DND-41 (cell line): ENCODE data around the gene LTBP1.

Experiments used
- ATAC-seq: fragments of 200-7000 bp; cut with Tn5 transposase; 3 replicates; pipeline ENCODE4 v1.9.1; 2021; ENCODE audit warnings: low read depth; ENCODE audit not compliant: insufficient read depth
- DNase-seq: peaks from one replicate; pipeline ENCODE4 v3.0.0-alpha.2; 2020
- H2AFZ ChIP-seq: 2 replicates; pipeline ENCODE4 v1.6.0; 2012; ENCODE audit warnings: low read depth, low read length
- H3K27ac ChIP-seq: 2 replicates; pipeline ENCODE4 v1.5.1; 2012; ENCODE audit warnings: low read length, inconsistent platforms
- H3K27me3 ChIP-seq: fragments of 200-600 bp; sonication (generic); 2 replicates; pipeline ENCODE4 v1.6.0; 2012; ENCODE audit warnings: low read length, mild to moderate bottlenecking, inconsistent platforms; ENCODE audit not compliant: insufficient read depth, poor library complexity
- H3K36me3 ChIP-seq: 2 replicates; pipeline ENCODE4 v1.5.1; 2012; ENCODE audit warnings: low read length, inconsistent platforms; ENCODE audit not compliant: insufficient read depth
- H3K4me1 ChIP-seq: 2 replicates; pipeline ENCODE4 v1.5.1; 2012; ENCODE audit warnings: mild to moderate bottlenecking, low read length; ENCODE audit not compliant: insufficient read depth
- H3K4me2 ChIP-seq: 2 replicates; pipeline ENCODE4 v1.6.0; 2012; ENCODE audit warnings: mild to moderate bottlenecking, moderate library complexity, low read length, inconsistent platforms; ENCODE audit not compliant: insufficient read depth
- H3K4me3 ChIP-seq, 2 experiments: fragments of 200-600 bp in 1 of 2; shearing (Covaris generic) in 1 of 2; 2 replicates each; pipeline ENCODE4 v1.5.1; 2012 to 2016; ENCODE audit warnings: inconsistent platforms in 2 of 2, low read length in 2 of 2, mild to moderate bottlenecking in 2 of 2, low read depth in 1 of 2, moderate library complexity in 1 of 2
- H3K79me2 ChIP-seq: 2 replicates; pipeline ENCODE4 v1.6.0; 2012; ENCODE audit warnings: low read length, inconsistent platforms; ENCODE audit not compliant: insufficient read depth
- H3K9ac ChIP-seq: 2 replicates; pipeline ENCODE4 v1.6.0; 2012; ENCODE audit warnings: low read depth, mild to moderate bottlenecking, inconsistent platforms, low read length, moderate library complexity
- H3K9me3 ChIP-seq: 2 replicates; pipeline ENCODE4 v1.5.1; 2012; ENCODE audit warnings: low read length, moderate library complexity, mild to moderate bottlenecking, inconsistent platforms; ENCODE audit not compliant: insufficient read depth, severe bottlenecking
- H4K20me1 ChIP-seq: 2 replicates; pipeline ENCODE4 v1.6.0; 2012; ENCODE audit warnings: low read length; ENCODE audit not compliant: insufficient read depth
- EZH2 ChIP-seq: IDR thresholded peaks from 3 replicates; pipeline ENCODE4 v1.6.1; 2012; ENCODE audit warnings: borderline replicate concordance, low read depth, mild to moderate bottlenecking, moderate library complexity, low read length, inconsistent platforms; ENCODE audit not compliant: severe bottlenecking
- TF ChIP-seq, protein P1 (sequence below): IDR thresholded peaks from 2 replicates; pipeline ENCODE4 v1.5.1; 2012; ENCODE audit warnings: borderline replicate concordance, low read length, moderate library complexity, mild to moderate bottlenecking; ENCODE audit not compliant: poor library complexity, severe bottlenecking; ENCODE audit errors: extremely low read depth

Gene LTBP1

DNA sequence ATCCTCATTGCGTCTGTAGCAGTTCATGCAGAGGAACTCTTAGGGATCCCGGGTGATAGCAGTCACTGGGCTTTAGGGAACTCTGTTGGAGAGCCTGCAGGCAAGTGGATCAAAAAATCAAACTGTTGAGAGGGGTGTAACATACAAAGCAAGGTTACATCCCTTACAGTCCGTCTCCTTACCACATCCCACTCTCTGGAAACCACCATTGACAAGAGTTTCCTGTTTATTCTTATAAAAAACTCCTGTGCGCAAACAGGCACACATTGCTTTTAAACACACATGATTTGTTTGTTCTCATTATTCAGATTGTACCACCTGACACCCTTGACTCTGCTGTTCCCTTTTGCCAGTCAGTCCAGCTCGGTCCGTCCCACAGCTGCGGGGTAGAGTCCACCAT is 137.7 kb downstream of the LTBP1 start:
- no peaks in the 10 kb centered on the region for H3K9me3 ChIP-seq
- no peak overlapping the region for H3K27ac ChIP-seq
- H3K36me3 ChIP-seq = no peaks in the 10 kb centered on the region
- H2AFZ ChIP-seq = no peak overlapping the region
- no peak overlapping the region for H3K4me3 ChIP-seq
- DNase-seq (no peak), ATAC-seq (no peak; the same call in 2 of the 3 replicates)
- no peaks in the 10 kb centered on the region for H3K4me1 ChIP-seq
- H3K4me2 ChIP-seq = no peak overlapping the region
- H3K79me2 ChIP-seq = no peaks in the 10 kb centered on the region
- H3K27me3 ChIP-seq = no peaks in the 10 kb centered on the region
- no peak overlapping the region for H3K9ac ChIP-seq
- H4K20me1 ChIP-seq = no peaks in the 10 kb centered on the region
- TF ChIP-seq EZH2 = no peak
- TF ChIP-seq, protein P1, sequence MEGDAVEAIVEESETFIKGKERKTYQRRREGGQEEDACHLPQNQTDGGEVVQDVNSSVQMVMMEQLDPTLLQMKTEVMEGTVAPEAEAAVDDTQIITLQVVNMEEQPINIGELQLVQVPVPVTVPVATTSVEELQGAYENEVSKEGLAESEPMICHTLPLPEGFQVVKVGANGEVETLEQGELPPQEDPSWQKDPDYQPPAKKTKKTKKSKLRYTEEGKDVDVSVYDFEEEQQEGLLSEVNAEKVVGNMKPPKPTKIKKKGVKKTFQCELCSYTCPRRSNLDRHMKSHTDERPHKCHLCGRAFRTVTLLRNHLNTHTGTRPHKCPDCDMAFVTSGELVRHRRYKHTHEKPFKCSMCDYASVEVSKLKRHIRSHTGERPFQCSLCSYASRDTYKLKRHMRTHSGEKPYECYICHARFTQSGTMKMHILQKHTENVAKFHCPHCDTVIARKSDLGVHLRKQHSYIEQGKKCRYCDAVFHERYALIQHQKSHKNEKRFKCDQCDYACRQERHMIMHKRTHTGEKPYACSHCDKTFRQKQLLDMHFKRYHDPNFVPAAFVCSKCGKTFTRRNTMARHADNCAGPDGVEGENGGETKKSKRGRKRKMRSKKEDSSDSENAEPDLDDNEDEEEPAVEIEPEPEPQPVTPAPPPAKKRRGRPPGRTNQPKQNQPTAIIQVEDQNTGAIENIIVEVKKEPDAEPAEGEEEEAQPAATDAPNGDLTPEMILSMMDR = no peak

DNA sequence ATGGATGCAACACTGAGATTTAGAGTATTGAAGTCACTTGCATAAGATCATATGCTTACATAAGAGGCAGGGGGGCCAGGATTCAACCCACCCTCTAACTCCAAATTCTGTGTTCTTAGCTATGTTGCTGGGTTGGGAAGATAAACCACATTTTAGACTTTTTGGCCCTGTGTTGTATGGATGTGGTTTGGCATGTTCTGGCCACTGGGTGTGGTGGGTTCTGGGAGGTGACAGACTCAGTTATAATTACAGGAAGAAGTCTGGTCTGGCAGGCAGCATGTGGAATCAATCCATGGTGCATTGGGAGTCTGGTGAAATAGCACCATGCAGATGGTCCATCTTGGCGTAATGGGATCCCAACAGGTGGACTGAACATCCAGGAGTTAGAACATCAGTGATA is 138.9 kb downstream of the LTBP1 start:
- Histone ChIP-seq H4K20me1 (no peaks in the 10 kb centered on the region), H3K4me2 (no peak overlapping the region), H3K27ac (no peak overlapping the region), H2AFZ (no peak overlapping the region), H3K4me1 (no peaks in the 10 kb centered on the region), H3K4me3 (no peak overlapping the region), H3K36me3 (no peaks in the 10 kb centered on the region), H3K79me2 (no peaks in the 10 kb centered on the region), H3K9me3 (no peaks in the 10 kb centered on the region), H3K27me3 (no peaks in the 10 kb centered on the region), H3K9ac (no peak overlapping the region)
- TF ChIP-seq, protein P1 = no peak
- TF ChIP-seq EZH2 = no peak
- no peak for ATAC-seq
- DNase-seq = no peak

DNA sequence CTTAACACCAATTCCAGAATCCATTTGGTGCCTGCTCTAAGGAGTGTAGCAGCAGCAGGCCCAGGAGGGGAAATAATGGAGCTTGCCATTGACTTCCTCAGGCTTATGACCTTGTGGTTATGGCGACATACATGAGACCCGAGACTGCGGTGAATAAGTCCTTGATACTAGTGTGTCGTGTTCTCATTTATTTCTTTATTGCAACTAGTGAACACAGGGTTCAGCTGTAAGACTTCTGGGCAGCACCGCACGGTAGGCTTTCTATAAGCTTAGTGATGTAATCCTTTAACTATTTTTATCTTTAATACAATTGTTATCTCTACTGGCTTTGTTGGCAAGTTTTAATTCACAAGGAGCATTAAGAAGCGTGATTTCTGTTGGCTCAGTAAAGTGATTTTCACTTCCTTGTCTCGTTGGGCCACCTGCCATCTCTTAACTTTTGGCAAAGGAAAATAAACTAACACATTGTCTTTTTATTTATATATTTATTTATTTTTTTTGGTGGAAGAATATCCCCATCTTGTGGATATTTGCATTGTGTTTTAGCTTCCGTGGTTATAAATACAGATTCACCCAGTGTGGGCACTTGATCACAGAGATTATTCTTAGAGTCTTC is 139.8 kb downstream of the LTBP1 start:
- Histone ChIP-seq H3K36me3 (no peaks in the 10 kb centered on the region), H3K27ac (no peak overlapping the region), H3K4me2 (no peak overlapping the region), H3K4me1 (no peaks in the 10 kb centered on the region), H4K20me1 (no peaks in the 10 kb centered on the region), H2AFZ (no peak overlapping the region), H3K79me2 (no peaks in the 10 kb centered on the region), H3K9me3 (no peaks in the 10 kb centered on the region), H3K27me3 (no peaks in the 10 kb centered on the region), H3K9ac (no peak overlapping the region), H3K4me3 (no peak overlapping the region)
- no peak for TF ChIP-seq EZH2
- TF ChIP-seq, protein P1 = no peak
- ATAC-seq = no peak
- DNase-seq = no peak

DNA sequence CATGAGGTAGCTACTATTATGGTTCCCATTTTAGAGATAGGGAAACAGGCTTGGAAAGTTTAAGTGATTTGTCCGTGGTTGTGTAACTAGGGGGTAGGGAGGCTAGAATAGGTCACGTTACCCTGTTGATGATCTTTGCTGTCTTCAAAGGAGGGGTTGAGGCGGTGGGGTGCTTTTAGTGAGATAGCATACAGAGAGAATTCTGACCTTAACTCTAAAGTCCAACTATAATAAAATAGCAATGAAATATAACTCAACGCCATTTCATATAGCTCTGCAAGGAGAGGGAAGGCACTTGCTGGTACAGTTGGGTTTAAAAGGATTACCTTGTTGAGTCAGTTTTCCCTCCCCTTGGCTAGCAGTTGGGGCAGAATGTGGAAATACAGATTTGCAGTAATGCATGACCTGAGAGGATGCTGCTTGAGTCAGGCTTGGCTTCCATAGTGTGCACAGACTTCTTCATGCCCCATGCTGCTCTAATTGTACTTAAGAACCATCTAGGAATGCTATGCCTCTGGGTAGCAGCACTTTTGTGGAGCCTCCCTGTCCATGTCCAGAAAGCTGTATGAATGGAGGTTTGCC is 143.9 kb downstream of the LTBP1 start:
- Histone ChIP-seq H3K36me3 (no peaks in the 10 kb centered on the region), H3K4me2 (no peak overlapping the region), H3K9me3 (no peaks in the 10 kb centered on the region), H3K9ac (no peak overlapping the region), H3K79me2 (no peaks in the 10 kb centered on the region), H3K27me3 (no peaks in the 10 kb centered on the region), H3K4me1 (no peaks in the 10 kb centered on the region), H3K27ac (no peak overlapping the region), H4K20me1 (no peaks in the 10 kb centered on the region), H2AFZ (no peak overlapping the region), H3K4me3 (no peak overlapping the region)
- DNase-seq (no peak), ATAC-seq (no peak)
- TF ChIP-seq, protein P1 = no peak
- TF ChIP-seq EZH2 = no peak
